Mucosa of rectum (tissue), 2 donors: ENCODE data around the gene DDX6.

Experiments
- H3K27ac ChIP-seq, 2 donors: one replicate each; pipeline ENCODE4 v1.7.0; 2013; ENCODE audit warnings: inconsistent platforms in 2 of 2, low read depth in 2 of 2, low read length in 2 of 2
- H3K27me3 ChIP-seq, 2 donors: one replicate each; pipeline ENCODE4 v1.7.0; 2013; ENCODE audit warnings: low read length in 2 of 2; ENCODE audit not compliant: control insufficient read depth in 2 of 2, insufficient read depth in 2 of 2
- H3K36me3 ChIP-seq, 2 donors: one replicate each; pipeline ENCODE4 v1.7.0; 2013; ENCODE audit warnings: low read length in 2 of 2; ENCODE audit not compliant: control insufficient read depth in 2 of 2, insufficient read depth in 2 of 2
- H3K4me1 ChIP-seq, 2 donors: one replicate each; pipeline ENCODE4 v1.7.0; 2013; ENCODE audit warnings: low read length in 2 of 2, mild to moderate bottlenecking in 1 of 2; ENCODE audit not compliant: control insufficient read depth in 2 of 2, insufficient read depth in 2 of 2
- H3K4me3 ChIP-seq, 2 donors: one replicate each; pipeline ENCODE4 v1.7.0; 2013; ENCODE audit warnings: low read length in 2 of 2
- H3K9ac ChIP-seq, 2 donors: one replicate each; pipeline ENCODE4 v1.7.0; 2013; ENCODE audit warnings: low read length in 2 of 2, low read depth in 1 of 2, mild to moderate bottlenecking in 1 of 2
- H3K9me3 ChIP-seq, 2 donors: one replicate each; pipeline ENCODE4 v1.7.0; 2013; ENCODE audit warnings: low read length in 2 of 2; ENCODE audit not compliant: control insufficient read depth in 2 of 2
- donor health status: healthy.
- donor health status: Normal muscosa, but diverticular disease.

Gene DDX6

GRCh38 chr11:118705111-118705741 lies 85.7 kb downstream of the DDX6 start:
- Histone ChIP-seq H3K36me3 (no peaks in the 10 kb centered on the region), H3K27ac (no peak overlapping the region), H3K9me3 (no peaks in the 10 kb centered on the region), H3K4me3 (no peak overlapping the region), H3K9ac (peak overlapping the region in 1 of 2 donors; percentile 2), H3K4me1 (no peaks in the 10 kb centered on the region), H3K27me3 (no peaks in the 10 kb centered on the region)

GRCh38 chr11:118703563-118704106 lies 87.3 kb downstream of the DDX6 start:
- Histone ChIP-seq H3K36me3 (no peaks in the 10 kb centered on the region), H3K27ac (no peak overlapping the region), H3K4me3 (no peak overlapping the region), H3K9me3 (no peaks in the 10 kb centered on the region), H3K4me1 (no peaks in the 10 kb centered on the region), H3K9ac (no peak overlapping the region), H3K27me3 (no peaks in the 10 kb centered on the region)

GRCh38 chr11:118699506-118700220 lies 91.3 kb downstream of the DDX6 start:
- Histone ChIP-seq H3K36me3 (no peaks in the 10 kb centered on the region), H3K4me1 (no peaks in the 10 kb centered on the region), H3K27ac (no peak overlapping the region), H3K27me3 (no peaks in the 10 kb centered on the region), H3K4me3 (no peak overlapping the region), H3K9me3 (no peaks in the 10 kb centered on the region), H3K9ac (no peak overlapping the region)
